Stimulated activated naive CD8-positive, alpha-beta T cell treated with anti-CD3 and anti-CD28 coated beads, Interleukin-15, Interleukin-2, amounts not matched to agents 100 ng/mL and 50 ng/mL, for 24 hours (primary cell): Measurements from ENCODE around the gene LY6G5B.

Source experiments
- H3K27ac Mint-ChIP-seq: one replicate; pipeline ENCODE4 v1.8.0; 2021; ENCODE audit warnings: mild to moderate bottlenecking, mixed read lengths
- H3K27me3 Mint-ChIP-seq: one replicate; pipeline ENCODE4 v1.8.0; 2021; ENCODE audit warnings: mixed read lengths
- H3K36me3 Mint-ChIP-seq: one replicate; pipeline ENCODE4 v1.8.0; 2021; ENCODE audit warnings: low read depth, mixed read lengths
- H3K4me1 Mint-ChIP-seq: one replicate; pipeline ENCODE4 v1.8.0; 2021; ENCODE audit warnings: low read depth, mixed read lengths
- H3K4me3 Mint-ChIP-seq: one replicate; pipeline ENCODE4 v1.8.0; 2021; ENCODE audit warnings: mild to moderate bottlenecking, mixed read lengths
- H3K9me3 Mint-ChIP-seq: one replicate; pipeline ENCODE4 v1.8.0; 2021; ENCODE audit warnings: mixed read lengths

The LY6G5B gene

GRCh38 chr6:31669676-31670075 lies at the start of gene LY6G5B:
Gene LY6G5B (plus strand): TSS chr6:31669976. CDS start chr6:31670951, 975 bp downstream.
- H3K9me3 Mint-ChIP-seq: no peaks in the 10 kb centered on the region
- peaks cover 36% of the 10 kb centered on the region for H3K4me1 Mint-ChIP-seq
- H3K36me3 Mint-ChIP-seq: peaks cover 72% of the 10 kb centered on the region
- no peaks in the 10 kb centered on the region for H3K27me3 Mint-ChIP-seq
- no peak within 1 kb of the TSS for H3K27ac Mint-ChIP-seq
- no peak within 1 kb of the TSS for H3K4me3 Mint-ChIP-seq

- H3K4me3 Mint-ChIP-seq: peak within 1 kb of the TSS; percentile 91
- no peaks in the 10 kb centered on the region for H3K9me3 Mint-ChIP-seq
- peaks cover 51% of the 10 kb centered on the region for H3K4me1 Mint-ChIP-seq
- peak within 1 kb of the TSS; percentile 99 for H3K27ac Mint-ChIP-seq
- H3K36me3 Mint-ChIP-seq: peaks cover 61% of the 10 kb centered on the region
- H3K27me3 Mint-ChIP-seq: no peaks in the 10 kb centered on the region
These were observed 49.0 kb upstream of the LY6G5B start, which contains the start of gene PRRC2A for GRCh38 chr6:31620586-31621319. Gene PRRC2A (plus strand): TSS chr6:31620715. CDS start chr6:31622790, 2,075 bp downstream.

GRCh38 chr6:31621320-31621939 lies 48.3 kb upstream of the LY6G5B start:
- H3K4me3 Mint-ChIP-seq: peak overlapping the region; percentile 91
- peaks cover 44% of the 10 kb centered on the region for H3K4me1 Mint-ChIP-seq
- H3K9me3 Mint-ChIP-seq: no peaks in the 10 kb centered on the region
- no peaks in the 10 kb centered on the region for H3K27me3 Mint-ChIP-seq
- H3K36me3 Mint-ChIP-seq: peaks cover 67% of the 10 kb centered on the region
- peak overlapping the region; percentile 94 for H3K27ac Mint-ChIP-seq

- Mint-ChIP-seq H3K4me3 (peak overlapping the region; percentile 91), H3K27ac (peak overlapping the region; percentile 94), H3K27me3 (no peaks in the 10 kb centered on the region), H3K9me3 (no peaks in the 10 kb centered on the region), H3K4me1 (peaks cover 38% of the 10 kb centered on the region), H3K36me3 (peaks cover 68% of the 10 kb centered on the region)
These were observed 47.8 kb upstream of the LY6G5B start for GRCh38 chr6:31621991-31622390.

- H3K4me1 Mint-ChIP-seq: peaks cover 34% of the 10 kb centered on the region
- peak overlapping the region; percentile 91 for H3K4me3 Mint-ChIP-seq
- H3K36me3 Mint-ChIP-seq: peaks cover 74% of the 10 kb centered on the region
- no peaks in the 10 kb centered on the region for H3K27me3 Mint-ChIP-seq
- H3K27ac Mint-ChIP-seq: peak overlapping the region; percentile 94
- no peaks in the 10 kb centered on the region for H3K9me3 Mint-ChIP-seq
These were observed 47.1 kb upstream of the LY6G5B start for GRCh38 chr6:31622684-31623091.

- no peaks in the 10 kb centered on the region for H3K9me3 Mint-ChIP-seq
These were observed 45.7 kb upstream of the LY6G5B start for GRCh38 chr6:31624070-31624469.

GRCh38 chr6:31626952-31627351 lies 42.8 kb upstream of the LY6G5B start:
- H3K4me1 Mint-ChIP-seq: peaks cover 12% of the 10 kb centered on the region
- peaks cover 92% of the 10 kb centered on the region for H3K36me3 Mint-ChIP-seq
- H3K9me3 Mint-ChIP-seq: no peaks in the 10 kb centered on the region
- no peak overlapping the region for H3K4me3 Mint-ChIP-seq
- peak overlapping the region; percentile 19 for H3K27ac Mint-ChIP-seq
- H3K27me3 Mint-ChIP-seq: no peaks in the 10 kb centered on the region

More at GRCh38 chr6:31624070-31624469, 45.7 kb upstream of the LY6G5B start:
- peak overlapping the region; percentile 52 for H3K27ac Mint-ChIP-seq
- H3K4me3 Mint-ChIP-seq: no peak overlapping the region
- H3K4me1 Mint-ChIP-seq: peaks cover 23% of the 10 kb centered on the region
- H3K36me3 Mint-ChIP-seq: peaks cover 81% of the 10 kb centered on the region
- no peaks in the 10 kb centered on the region for H3K27me3 Mint-ChIP-seq

- H3K4me3 Mint-ChIP-seq: no peak overlapping the region
- peaks cover 3% of the 10 kb centered on the region for H3K4me1 Mint-ChIP-seq
- no peak overlapping the region for H3K27ac Mint-ChIP-seq
- H3K27me3 Mint-ChIP-seq: no peaks in the 10 kb centered on the region
- H3K36me3 Mint-ChIP-seq: peaks cover 92% of the 10 kb centered on the region
- no peaks in the 10 kb centered on the region for H3K9me3 Mint-ChIP-seq
These were observed 42.0 kb upstream of the LY6G5B start for GRCh38 chr6:31627690-31628287.

GRCh38 chr6:31629014-31629413 lies 40.8 kb upstream of the LY6G5B start:
- Mint-ChIP-seq H3K9me3 (no peaks in the 10 kb centered on the region), H3K4me1 (peaks cover 2% of the 10 kb centered on the region), H3K4me3 (no peak overlapping the region), H3K36me3 (peaks cover 94% of the 10 kb centered on the region), H3K27ac (no peak overlapping the region), H3K27me3 (no peaks in the 10 kb centered on the region)

GRCh38 chr6:31630177-31630934 lies 39.4 kb upstream of the LY6G5B start:
- peaks cover 2% of the 10 kb centered on the region for H3K4me1 Mint-ChIP-seq
- H3K9me3 Mint-ChIP-seq: no peaks in the 10 kb centered on the region
- H3K36me3 Mint-ChIP-seq: peaks cover 89% of the 10 kb centered on the region
- H3K27me3 Mint-ChIP-seq: no peaks in the 10 kb centered on the region
- no peak overlapping the region for H3K27ac Mint-ChIP-seq
- no peak overlapping the region for H3K4me3 Mint-ChIP-seq

- H3K27ac Mint-ChIP-seq: no peak overlapping the region
- peaks cover 88% of the 10 kb centered on the region for H3K36me3 Mint-ChIP-seq
- no peak overlapping the region for H3K4me3 Mint-ChIP-seq
- H3K4me1 Mint-ChIP-seq: peaks cover 2% of the 10 kb centered on the region
- no peaks in the 10 kb centered on the region for H3K27me3 Mint-ChIP-seq
- no peaks in the 10 kb centered on the region for H3K9me3 Mint-ChIP-seq
These were observed 38.6 kb upstream of the LY6G5B start for GRCh38 chr6:31631209-31631608.

GRCh38 chr6:31631681-31632278 lies 38.0 kb upstream of the LY6G5B start:
- H3K27me3 Mint-ChIP-seq: no peaks in the 10 kb centered on the region
- no peak overlapping the region for H3K27ac Mint-ChIP-seq
- peaks cover 2% of the 10 kb centered on the region for H3K4me1 Mint-ChIP-seq
- no peak overlapping the region for H3K4me3 Mint-ChIP-seq
- H3K9me3 Mint-ChIP-seq: no peaks in the 10 kb centered on the region
- peaks cover 88% of the 10 kb centered on the region for H3K36me3 Mint-ChIP-seq

- Mint-ChIP-seq H3K9me3 (no peaks in the 10 kb centered on the region), H3K36me3 (peaks cover 88% of the 10 kb centered on the region), H3K27me3 (no peaks in the 10 kb centered on the region), H3K4me1 (peaks cover 2% of the 10 kb centered on the region), H3K27ac (no peak overlapping the region), H3K4me3 (no peak overlapping the region)
These were observed 37.4 kb upstream of the LY6G5B start for GRCh38 chr6:31632279-31632946.

GRCh38 chr6:31633447-31633846 lies 36.3 kb upstream of the LY6G5B start:
- Mint-ChIP-seq H3K27ac (peak overlapping the region; percentile 26), H3K9me3 (no peaks in the 10 kb centered on the region), H3K36me3 (peaks cover 87% of the 10 kb centered on the region)

More at GRCh38 chr6:31633447-31633846, 36.3 kb upstream of the LY6G5B start:
- no peaks in the 10 kb centered on the region for H3K4me1 Mint-ChIP-seq
- no peaks in the 10 kb centered on the region for H3K27me3 Mint-ChIP-seq
- no peak overlapping the region for H3K4me3 Mint-ChIP-seq
